ENCODE measurements around the gene SPATA21. TPM values are rescaled to one million over a fixed set of nuclear protein-coding genes. Genes with fewer than 3 reads are reported as not detected.
A peak's percentile ranks its signal among the peaks of the same experiment; 100 is the strongest.

Gene SPATA21
- total and polyA plus RNA-seq, 2 experiments from 2014 or later = 2.6 TPM; not detected in 1

DNA sequence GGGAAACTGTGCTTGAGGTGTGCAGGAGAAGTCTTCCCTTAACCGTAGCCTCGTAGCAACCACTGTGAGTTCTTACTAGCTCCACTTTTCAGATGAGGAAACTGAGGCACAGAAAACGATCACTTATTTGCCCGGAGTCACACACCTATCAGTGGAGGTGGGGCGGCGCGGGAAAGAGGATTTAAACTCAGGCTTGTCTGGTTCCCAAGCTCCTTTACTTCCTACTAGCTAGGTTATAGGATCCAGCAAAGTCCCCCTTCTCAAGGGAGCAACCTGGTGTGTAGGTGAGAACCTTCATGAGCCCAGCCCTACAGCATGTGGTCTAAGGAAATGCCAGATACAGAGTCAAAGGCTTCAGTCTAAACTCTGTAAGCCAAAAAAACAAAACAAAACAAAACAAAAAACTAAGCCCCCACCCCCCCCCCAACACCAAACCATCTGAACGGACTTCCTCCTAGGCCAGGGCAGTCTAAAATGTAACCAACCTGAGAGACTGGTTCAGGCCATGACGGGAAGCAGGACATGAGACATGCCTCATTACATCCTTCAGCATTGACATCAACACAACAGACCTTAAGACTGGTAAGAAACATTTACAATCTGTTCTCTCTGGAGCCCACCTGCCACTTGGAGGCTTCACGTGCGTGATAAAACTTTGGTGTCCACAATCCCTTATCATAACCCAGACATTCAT, 84.2 kb downstream of the SPATA21 start:
- TF ChIP-seq ZNF114 (CRISPR knock-in tag; IDR thresholded peaks at IDR 0.05) (no peak), EZH2 (IDR thresholded peaks at IDR 0.05; ENCODE audit: low read depth, unreplicated experiment) (no peak), POLR2AphosphoS5 (IDR thresholded peaks at IDR 0.05; ENCODE audit: low read depth) (no peak), STAT1 (IDR thresholded peaks at IDR 0.05; ENCODE audit: unreplicated experiment) (no peak), NANOG (IDR thresholded peaks at IDR 0.05; ENCODE audit: borderline replicate concordance) (no peak), EZH2phosphoT487 (IDR thresholded peaks at IDR 0.05; ENCODE audit: unreplicated experiment) (no peak)
- TF ChIP-seq, protein P1, sequence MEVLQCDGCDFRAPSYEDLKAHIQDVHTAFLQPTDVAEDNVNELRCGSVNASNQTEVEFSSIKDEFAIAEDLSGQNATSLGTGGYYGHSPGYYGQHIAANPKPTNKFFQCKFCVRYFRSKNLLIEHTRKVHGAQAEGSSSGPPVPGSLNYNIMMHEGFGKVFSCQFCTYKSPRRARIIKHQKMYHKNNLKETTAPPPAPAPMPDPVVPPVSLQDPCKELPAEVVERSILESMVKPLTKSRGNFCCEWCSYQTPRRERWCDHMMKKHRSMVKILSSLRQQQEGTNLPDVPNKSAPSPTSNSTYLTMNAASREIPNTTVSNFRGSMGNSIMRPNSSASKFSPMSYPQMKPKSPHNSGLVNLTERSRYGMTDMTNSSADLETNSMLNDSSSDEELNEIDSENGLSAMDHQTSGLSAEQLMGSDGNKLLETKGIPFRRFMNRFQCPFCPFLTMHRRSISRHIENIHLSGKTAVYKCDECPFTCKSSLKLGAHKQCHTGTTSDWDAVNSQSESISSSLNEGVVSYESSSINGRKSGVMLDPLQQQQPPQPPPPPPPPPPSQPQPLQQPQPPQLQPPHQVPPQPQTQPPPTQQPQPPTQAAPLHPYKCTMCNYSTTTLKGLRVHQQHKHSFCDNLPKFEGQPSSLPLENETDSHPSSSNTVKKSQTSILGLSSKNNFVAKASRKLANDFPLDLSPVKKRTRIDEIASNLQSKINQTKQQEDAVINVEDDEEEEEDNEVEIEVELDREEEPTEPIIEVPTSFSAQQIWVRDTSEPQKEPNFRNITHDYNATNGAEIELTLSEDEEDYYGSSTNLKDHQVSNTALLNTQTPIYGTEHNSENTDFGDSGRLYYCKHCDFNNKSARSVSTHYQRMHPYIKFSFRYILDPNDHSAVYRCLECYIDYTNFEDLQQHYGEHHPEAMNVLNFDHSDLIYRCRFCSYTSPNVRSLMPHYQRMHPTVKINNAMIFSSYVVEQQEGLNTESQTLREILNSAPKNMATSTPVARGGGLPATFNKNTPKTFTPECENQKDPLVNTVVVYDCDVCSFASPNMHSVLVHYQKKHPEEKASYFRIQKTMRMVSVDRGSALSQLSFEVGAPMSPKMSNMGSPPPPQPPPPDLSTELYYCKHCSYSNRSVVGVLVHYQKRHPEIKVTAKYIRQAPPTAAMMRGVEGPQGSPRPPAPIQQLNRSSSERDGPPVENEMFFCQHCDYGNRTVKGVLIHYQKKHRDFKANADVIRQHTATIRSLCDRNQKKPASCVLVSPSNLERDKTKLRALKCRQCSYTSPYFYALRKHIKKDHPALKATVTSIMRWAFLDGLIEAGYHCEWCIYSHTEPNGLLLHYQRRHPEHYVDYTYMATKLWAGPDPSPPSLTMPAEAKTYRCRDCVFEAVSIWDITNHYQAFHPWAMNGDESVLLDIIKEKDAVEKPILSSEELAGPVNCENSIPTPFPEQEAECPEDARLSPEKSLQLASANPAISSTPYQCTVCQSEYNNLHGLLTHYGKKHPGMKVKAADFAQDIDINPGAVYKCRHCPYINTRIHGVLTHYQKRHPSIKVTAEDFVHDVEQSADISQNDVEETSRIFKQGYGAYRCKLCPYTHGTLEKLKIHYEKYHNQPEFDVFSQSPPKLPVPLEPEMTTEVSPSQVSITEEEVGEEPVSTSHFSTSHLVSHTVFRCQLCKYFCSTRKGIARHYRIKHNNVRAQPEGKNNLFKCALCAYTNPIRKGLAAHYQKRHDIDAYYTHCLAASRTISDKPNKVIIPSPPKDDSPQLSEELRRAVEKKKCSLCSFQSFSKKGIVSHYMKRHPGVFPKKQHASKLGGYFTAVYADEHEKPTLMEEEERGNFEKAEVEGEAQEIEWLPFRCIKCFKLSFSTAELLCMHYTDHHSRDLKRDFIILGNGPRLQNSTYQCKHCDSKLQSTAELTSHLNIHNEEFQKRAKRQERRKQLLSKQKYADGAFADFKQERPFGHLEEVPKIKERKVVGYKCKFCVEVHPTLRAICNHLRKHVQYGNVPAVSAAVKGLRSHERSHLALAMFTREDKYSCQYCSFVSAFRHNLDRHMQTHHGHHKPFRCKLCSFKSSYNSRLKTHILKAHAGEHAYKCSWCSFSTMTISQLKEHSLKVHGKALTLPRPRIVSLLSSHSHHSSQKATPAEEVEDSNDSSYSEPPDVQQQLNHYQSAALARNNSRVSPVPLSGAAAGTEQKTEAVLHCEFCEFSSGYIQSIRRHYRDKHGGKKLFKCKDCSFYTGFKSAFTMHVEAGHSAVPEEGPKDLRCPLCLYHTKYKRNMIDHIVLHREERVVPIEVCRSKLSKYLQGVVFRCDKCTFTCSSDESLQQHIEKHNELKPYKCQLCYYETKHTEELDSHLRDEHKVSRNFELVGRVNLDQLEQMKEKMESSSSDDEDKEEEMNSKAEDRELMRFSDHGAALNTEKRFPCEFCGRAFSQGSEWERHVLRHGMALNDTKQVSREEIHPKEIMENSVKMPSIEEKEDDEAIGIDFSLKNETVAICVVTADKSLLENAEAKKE (CRISPR knock-in tag; IDR thresholded peaks at IDR 0.05) = no peak
- H3K27ac ChIP-seq (ENCODE audit: low read depth) = peak overlapping the region; percentile 46; the same call in 1 of the 2 replicates
- DNase-seq (ENCODE audit: low spot score) = peak; percentile 33

More for the DNA sequence above, 84.2 kb downstream of the SPATA21 start:
- Histone ChIP-seq H3K79me2 (replicated peaks; ENCODE audit: insufficient read depth) (peaks cover 39% of the 10 kb centered on the region), H3K27me3 (ENCODE audit: insufficient read depth) (no peaks in the 10 kb centered on the region), H3K9me2 (ENCODE audit: insufficient read depth) (no peaks in the 10 kb centered on the region), H2AFZ (peak overlapping the region; percentile 94), H3K36me3 (ENCODE audit: insufficient read depth) (no peaks in the 10 kb centered on the region), H4K20me1 (replicated peaks; ENCODE audit: insufficient read depth) (peaks cover 27% of the 10 kb centered on the region), H3F3A (replicated peaks; ENCODE audit: low read depth) (peaks cover 3% of the 10 kb centered on the region; the same call in 1 of the 2 replicates), H3K4me2 (peak overlapping the region; percentile 75), H3K4me1 (ENCODE audit: insufficient read depth) (peaks cover 12% of the 10 kb centered on the region; the same call in 1 of the 2 replicates), H3K4me3 (peak overlapping the region; percentile 92)
- Mint-ChIP-seq H3K36me3 (ENCODE audit: low read depth) (no peaks in the 10 kb centered on the region), H3K27me3 (ENCODE audit: insufficient read depth, low read depth, poor library complexity) (no peaks in the 10 kb centered on the region), H3K4me1 (peaks cover 13% of the 10 kb centered on the region; the same call in 2 of the 3 replicates), H3K9me3 (no peaks in the 10 kb centered on the region), H3K4me3 (peak overlapping the region; percentile 90), H3K27ac (peak overlapping the region; percentile 87)
- peak; percentile 6 for ATAC-seq
